Ovary (tissue), 3 donors: ENCODE measurements around the gene IFFO2.

Experiments
- EP300 ChIP-seq: sonication (generic); formaldehyde crosslinking; IDR thresholded peaks from one replicate; pipeline ENCODE4 v1.6.1; 2017; ENCODE audit warnings: antibody characterized with exemption
- POLR2A ChIP-seq: fragments of 450-650 bp; IDR thresholded peaks from one replicate; pipeline ENCODE4 v1.6.1; 2017; ENCODE audit warnings: antibody characterized with exemption, mild to moderate bottlenecking, moderate library complexity
- TF ChIP-seq, protein P1 (sequence below), 3 donors: fragments of 450-650 bp in 2 of 3; fragments of 200-600 bp in 1 of 3; IDR thresholded peaks; one replicate each; pipeline versions ENCODE4 v1.5.1 to v1.8.0; 2016 to 2022; ENCODE audit warnings: antibody characterized with exemption in 3 of 3, mild to moderate bottlenecking in 1 of 3
- donor health status: DM: no; HTN: no; CAD: no.

DNA sequence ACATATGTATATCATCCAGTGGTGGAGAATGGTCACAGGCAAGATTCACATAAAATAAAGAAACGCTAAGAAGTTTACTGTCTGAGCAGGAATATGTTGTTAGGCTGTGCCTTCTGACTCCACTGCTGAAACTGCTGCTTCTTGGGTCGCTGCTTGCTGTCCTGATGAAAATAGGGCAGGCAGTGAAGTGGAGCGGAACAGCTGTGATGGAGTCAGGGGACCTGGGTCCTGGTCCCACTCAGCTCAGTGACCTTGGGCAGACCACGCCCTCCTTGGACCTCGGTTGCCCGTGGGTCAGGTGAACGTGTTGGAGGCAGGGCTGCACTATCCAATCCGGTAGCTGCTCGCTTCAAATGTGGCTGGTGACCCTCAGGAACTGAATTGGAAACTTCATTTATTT lies 33.4 kb upstream of the IFFO2 start:
- TF ChIP-seq, protein P1, sequence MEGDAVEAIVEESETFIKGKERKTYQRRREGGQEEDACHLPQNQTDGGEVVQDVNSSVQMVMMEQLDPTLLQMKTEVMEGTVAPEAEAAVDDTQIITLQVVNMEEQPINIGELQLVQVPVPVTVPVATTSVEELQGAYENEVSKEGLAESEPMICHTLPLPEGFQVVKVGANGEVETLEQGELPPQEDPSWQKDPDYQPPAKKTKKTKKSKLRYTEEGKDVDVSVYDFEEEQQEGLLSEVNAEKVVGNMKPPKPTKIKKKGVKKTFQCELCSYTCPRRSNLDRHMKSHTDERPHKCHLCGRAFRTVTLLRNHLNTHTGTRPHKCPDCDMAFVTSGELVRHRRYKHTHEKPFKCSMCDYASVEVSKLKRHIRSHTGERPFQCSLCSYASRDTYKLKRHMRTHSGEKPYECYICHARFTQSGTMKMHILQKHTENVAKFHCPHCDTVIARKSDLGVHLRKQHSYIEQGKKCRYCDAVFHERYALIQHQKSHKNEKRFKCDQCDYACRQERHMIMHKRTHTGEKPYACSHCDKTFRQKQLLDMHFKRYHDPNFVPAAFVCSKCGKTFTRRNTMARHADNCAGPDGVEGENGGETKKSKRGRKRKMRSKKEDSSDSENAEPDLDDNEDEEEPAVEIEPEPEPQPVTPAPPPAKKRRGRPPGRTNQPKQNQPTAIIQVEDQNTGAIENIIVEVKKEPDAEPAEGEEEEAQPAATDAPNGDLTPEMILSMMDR (IDR thresholded peaks at IDR 0.05), result no peak
- no peak for TF ChIP-seq POLR2A
- no peak for TF ChIP-seq EP300
